COLO668 (cell line): ENCODE measurements around the gene TNKS2.
"Not testable (repeated sequence)": the region's sequence is repeated elsewhere in the genome, so short reads cannot be mapped to it uniquely, and the experiment has no call there.

Experiments
- DNase-seq: peaks from one replicate; lab custom pipeline; 2025; ENCODE audit not compliant: unreplicated experiment; lab: John Stamatoyannopoulos, UW

TNKS2 gene

GRCh38 chr10:91797874-91798648, at the start of gene TNKS2:
Gene TNKS2 (plus strand): TSS chr10:91798426. CDS start chr10:91798691, 265 bp downstream.
- peak; percentile 94 for DNase-seq

GRCh38 chr10:91749592-91749991, 48.6 kb upstream of the TNKS2 start:
- not testable (repeated sequence) for DNase-seq

- DNase-seq = no peak
Measured at GRCh38 chr10:91756286-91756685, 41.9 kb upstream of the TNKS2 start.

GRCh38 chr10:91758303-91759146, 39.7 kb upstream of the TNKS2 start:
- DNase-seq = no peak

- DNase-seq = peak; percentile 2
Measured at GRCh38 chr10:91759581-91759986, 38.6 kb upstream of the TNKS2 start.

- no peak for DNase-seq
Measured at GRCh38 chr10:91761721-91762120, 36.5 kb upstream of the TNKS2 start.

- no peak for DNase-seq
Measured at GRCh38 chr10:91762878-91763277, 35.3 kb upstream of the TNKS2 start.

- DNase-seq = no peak
Measured at GRCh38 chr10:91766676-91767075, 31.6 kb upstream of the TNKS2 start.

- no peak for DNase-seq
Measured at GRCh38 chr10:91768123-91768522, 30.1 kb upstream of the TNKS2 start.

- no peak for DNase-seq
Measured at GRCh38 chr10:91771907-91772306, 26.3 kb upstream of the TNKS2 start.

GRCh38 chr10:91772461-91772860, 25.8 kb upstream of the TNKS2 start:
- DNase-seq = no peak

GRCh38 chr10:91772869-91773268, 25.4 kb upstream of the TNKS2 start:
- DNase-seq = no peak

GRCh38 chr10:91774571-91774970, 23.7 kb upstream of the TNKS2 start:
- no peak for DNase-seq

GRCh38 chr10:91775731-91776130, 22.5 kb upstream of the TNKS2 start:
- DNase-seq = no peak

- DNase-seq = no peak
Measured at GRCh38 chr10:91776266-91776665, 22.0 kb upstream of the TNKS2 start.

- DNase-seq = no peak
Measured at GRCh38 chr10:91778485-91778884, 19.7 kb upstream of the TNKS2 start.

GRCh38 chr10:91779011-91779605, 19.1 kb upstream of the TNKS2 start:
- DNase-seq = no peak

GRCh38 chr10:91782539-91782938, 15.7 kb upstream of the TNKS2 start:
- no peak for DNase-seq

- no peak for DNase-seq
Measured at GRCh38 chr10:91785830-91786229, 12.4 kb upstream of the TNKS2 start.

GRCh38 chr10:91787258-91787657, 11.0 kb upstream of the TNKS2 start:
- no peak for DNase-seq

- no peak for DNase-seq
Measured at GRCh38 chr10:91787810-91788209, 10.4 kb upstream of the TNKS2 start.

GRCh38 chr10:91788527-91788926, 9.7 kb upstream of the TNKS2 start:
- no peak for DNase-seq
